ENCODE measurements around the gene SEMA6D.

- TF ChIP-seq, protein P1, sequence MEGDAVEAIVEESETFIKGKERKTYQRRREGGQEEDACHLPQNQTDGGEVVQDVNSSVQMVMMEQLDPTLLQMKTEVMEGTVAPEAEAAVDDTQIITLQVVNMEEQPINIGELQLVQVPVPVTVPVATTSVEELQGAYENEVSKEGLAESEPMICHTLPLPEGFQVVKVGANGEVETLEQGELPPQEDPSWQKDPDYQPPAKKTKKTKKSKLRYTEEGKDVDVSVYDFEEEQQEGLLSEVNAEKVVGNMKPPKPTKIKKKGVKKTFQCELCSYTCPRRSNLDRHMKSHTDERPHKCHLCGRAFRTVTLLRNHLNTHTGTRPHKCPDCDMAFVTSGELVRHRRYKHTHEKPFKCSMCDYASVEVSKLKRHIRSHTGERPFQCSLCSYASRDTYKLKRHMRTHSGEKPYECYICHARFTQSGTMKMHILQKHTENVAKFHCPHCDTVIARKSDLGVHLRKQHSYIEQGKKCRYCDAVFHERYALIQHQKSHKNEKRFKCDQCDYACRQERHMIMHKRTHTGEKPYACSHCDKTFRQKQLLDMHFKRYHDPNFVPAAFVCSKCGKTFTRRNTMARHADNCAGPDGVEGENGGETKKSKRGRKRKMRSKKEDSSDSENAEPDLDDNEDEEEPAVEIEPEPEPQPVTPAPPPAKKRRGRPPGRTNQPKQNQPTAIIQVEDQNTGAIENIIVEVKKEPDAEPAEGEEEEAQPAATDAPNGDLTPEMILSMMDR (IDR thresholded peaks at IDR 0.05), result no peak
- TF ChIP-seq POLR2AphosphoS5 (IDR thresholded peaks at IDR 0.05) (no peak), POLR2A (IDR thresholded peaks at IDR 0.05) (no peak), EP300 (IDR thresholded peaks at IDR 0.05) (no peak)
Measured at GRCh38 chr15:47721676-47722075, 4.4 kb downstream of the SEMA6D start.
